IMR-90 (cell line): ENCODE results near the gene TTC7B. TPM values are rescaled to one million over a fixed set of nuclear protein-coding genes. Genes with fewer than 3 reads are reported as not detected.

Source experiments
- ATAC-seq: fragments of 200-7000 bp; cut with Tn5 transposase; 2 replicates; pipeline ENCODE4 v1.9.1; 2020; ENCODE audit warnings: low read depth, mild to moderate bottlenecking, moderate library complexity
- BruUV-seq: library from RNA; stranded (reverse); fragments of 400-500 nt; replicated peaks from 2 replicates; lab custom pipeline; 2021; lab: Mats Ljungman, UMichigan
- CTCF ChIA-PET: fragments of 300-600 bp; formaldehyde crosslinking; extraction: SDS; loops from one replicate; lab custom pipeline; 2021; ENCODE audit warnings: antibody characterized with exemption; lab: Yijun Ruan, JAX
- POLR2A ChIA-PET: fragments of 300-600 bp; sonication (Branson Sonifier 250); formaldehyde crosslinking; loops from one replicate; lab custom pipeline; 2022; ENCODE audit warnings: antibody characterized with exemption; ENCODE audit not compliant: unreplicated experiment; lab: Charles Lee
- DNase-seq: peaks from one replicate; pipeline ENCODE4 v3.0.0; 2013
- H2AFZ ChIP-seq: replicated peaks from 2 replicates; pipeline ENCODE3; 2013; ENCODE audit warnings: low read length, mild to moderate bottlenecking; ENCODE audit not compliant: poor library complexity
- H2AK5ac ChIP-seq: 2 replicates; pipeline ENCODE4 v1.6.1; 2013; ENCODE audit warnings: low read depth, low read length, inconsistent platforms
- H2AK9ac ChIP-seq: replicated peaks from 2 replicates; pipeline ENCODE3; 2013; ENCODE audit warnings: mild to moderate bottlenecking, low read depth, low read length, moderate library complexity; ENCODE audit not compliant: poor library complexity
- H2BK120ac ChIP-seq: 2 replicates; pipeline ENCODE4 v1.6.1; 2013; ENCODE audit warnings: low read depth, low read length, inconsistent platforms
- H2BK15ac ChIP-seq: 3 replicates; pipeline ENCODE4 v1.6.1; 2013; ENCODE audit warnings: low read depth, low read length, inconsistent platforms
- H2BK20ac ChIP-seq: 2 replicates; pipeline ENCODE4 v1.6.1; 2013; ENCODE audit warnings: low read depth, mild to moderate bottlenecking, inconsistent platforms, low read length, moderate library complexity
- H2BK5ac ChIP-seq: 2 replicates; pipeline ENCODE4 v1.6.1; 2013; ENCODE audit warnings: mild to moderate bottlenecking, low read depth, low read length, inconsistent platforms; ENCODE audit not compliant: poor library complexity, severe bottlenecking
- H3K14ac ChIP-seq: replicated peaks from 2 replicates; pipeline ENCODE4 v1.6.1; 2013; ENCODE audit warnings: low read depth, low read length, inconsistent platforms
- H3K18ac ChIP-seq: 2 replicates; pipeline ENCODE4 v1.6.1; 2013; ENCODE audit warnings: low read depth, low read length, control low read depth
- H3K23ac ChIP-seq: 2 replicates; pipeline ENCODE4 v1.6.1; 2013; ENCODE audit warnings: low read depth, low read length, inconsistent platforms
- H3K27ac ChIP-seq: 2 replicates; pipeline ENCODE4 v1.5.1; 2013; ENCODE audit warnings: mild to moderate bottlenecking, control low read depth, low read length; ENCODE audit not compliant: insufficient read depth
- H3K27me3 ChIP-seq: 2 replicates; pipeline ENCODE4 v1.6.1; 2013; ENCODE audit warnings: low read length; ENCODE audit not compliant: control insufficient read depth, insufficient read depth
- H3K36me3 ChIP-seq: 2 replicates; pipeline ENCODE4 v1.6.1; 2013; ENCODE audit warnings: low read length, mixed read lengths; ENCODE audit not compliant: control insufficient read depth, insufficient read depth
- H3K4ac ChIP-seq: 2 replicates; pipeline ENCODE4 v1.6.1; 2013; ENCODE audit warnings: low read depth, low read length, inconsistent platforms
- H3K4me1 ChIP-seq: 2 replicates; pipeline ENCODE4 v1.6.1; 2013; ENCODE audit warnings: low read length, mixed read lengths; ENCODE audit not compliant: control insufficient read depth, insufficient read depth
- H3K4me2 ChIP-seq: 2 replicates; pipeline ENCODE4 v1.6.1; 2013; ENCODE audit warnings: low read depth, mild to moderate bottlenecking, control low read depth, low read length, moderate library complexity
- H3K4me3 ChIP-seq: 2 replicates; pipeline ENCODE4 v1.5.1; 2013; ENCODE audit warnings: low read depth, mild to moderate bottlenecking, control low read depth, low read length, moderate library complexity; ENCODE audit not compliant: insufficient read depth
- H3K56ac ChIP-seq: 2 replicates; pipeline ENCODE4 v1.6.1; 2013; ENCODE audit warnings: low read length, inconsistent platforms; ENCODE audit not compliant: insufficient read depth; ENCODE audit errors: extremely low read depth
- H3K79me1 ChIP-seq, 2 experiments: 2 replicates each; pipeline ENCODE4 v1.6.1; 2013; ENCODE audit warnings: low read length in 2 of 2, inconsistent platforms in 1 of 2, low read depth in 1 of 2
- H3K9ac ChIP-seq: 2 replicates; pipeline ENCODE4 v1.6.1; 2013; ENCODE audit warnings: low read depth, low read length, control low read depth
- H3K9me1 ChIP-seq: 2 replicates; pipeline ENCODE4 v1.6.1; 2013; ENCODE audit warnings: low read length, inconsistent platforms; ENCODE audit not compliant: insufficient read depth
- H3K9me3 ChIP-seq: 2 replicates; pipeline ENCODE4 v1.6.1; 2013; ENCODE audit warnings: low read length; ENCODE audit not compliant: control insufficient read depth, insufficient read depth
- H4K20me1 ChIP-seq: 2 replicates; pipeline ENCODE4 v1.6.1; 2013; ENCODE audit warnings: low read length, inconsistent platforms; ENCODE audit not compliant: insufficient read depth
- H4K5ac ChIP-seq: 2 replicates; pipeline ENCODE4 v1.6.1; 2013; ENCODE audit warnings: mild to moderate bottlenecking, low read depth, low read length, control low read depth
- H4K8ac ChIP-seq, 2 experiments: 2 replicates each; pipeline ENCODE4 v1.6.1; 2013; ENCODE audit warnings: low read depth in 2 of 2, low read length in 2 of 2, control low read depth in 1 of 2, inconsistent platforms in 1 of 2
- H4K91ac ChIP-seq: 2 replicates; pipeline ENCODE4 v1.6.1; 2013; ENCODE audit warnings: low read depth, low read length, inconsistent platforms; ENCODE audit not compliant: insufficient read depth
- FOS ChIP-seq: fragments of 150-350 bp; IDR thresholded peaks from 2 replicates; pipeline ENCODE4 v1.6.1; 2016; ENCODE audit warnings: low read depth, low read length
- NFE2L2 ChIP-seq: fragments of 150-350 bp; IDR thresholded peaks from 2 replicates; pipeline ENCODE4 v1.6.1; 2016; ENCODE audit warnings: low read depth, mild to moderate bottlenecking, low read length
- POLR2A ChIP-seq: IDR thresholded peaks from 2 replicates; pipeline ENCODE4 v1.6.1; 2012; ENCODE audit warnings: mild to moderate bottlenecking, low read depth, low read length
- RAD21 ChIP-seq: IDR thresholded peaks from 2 replicates; pipeline ENCODE4 v1.6.1; 2012; ENCODE audit warnings: low read length, improper control_type of control experiment
- RCOR1 ChIP-seq: IDR thresholded peaks from 2 replicates; pipeline ENCODE4 v1.6.1; 2012; ENCODE audit warnings: mild to moderate bottlenecking, low read length, improper control_type of control experiment; ENCODE audit not compliant: insufficient replicate concordance
- SMC3 ChIP-seq: fragments of 150-350 bp; IDR thresholded peaks from 2 replicates; pipeline ENCODE4 v1.6.1; 2016; ENCODE audit warnings: low read depth, mild to moderate bottlenecking, antibody characterized with exemption, low read length, moderate library complexity
- WGBS, 2 experiments: methylation state at CpG; one replicate each; pipeline versions ENCODE4 v1.1.5 to v1.1.7; 2013; ENCODE audit warnings: missing lambda C conversion rate in 2 of 2; ENCODE audit not compliant: insufficient read length in 1 of 2; ENCODE audit errors: extremely low coverage in 2 of 2; 5-methylcytosine and 5-hydroxymethylcytosine counted together
- dilution Hi-C: fragments of 300-500 bp; cut with HindIII; formaldehyde crosslinking; loops from one replicate; pipeline ENCODE4 v1.14.3; 2018; ENCODE audit warnings: low sequenced_read_pairs; ENCODE audit not compliant: unreplicated experiment
- in situ Hi-C: fragments of 300-500 bp; cut with MboI; formaldehyde crosslinking; loops from 3 replicates; pipeline ENCODE4 v1.14.3; 2019; ENCODE audit warnings: low sequenced_read_pairs, inconsistent platforms, mixed read lengths
- intact Hi-C: fragments of 100-400 bp; cut with micrococcal nuclease; formaldehyde crosslinking; loops from 2 replicates; pipeline ENCODE4 v1.10.0; 2022
- polyA plus RNA-seq, 3 experiments: library from polyadenylated mRNA; depleted of rRNA; stranded (reverse); fragments of >200 nt; gene quantifications; 2 replicates each; pipeline ENCODE4 v1.2.3, GENCODE V29; 2012; ENCODE audit warnings: low replicate concordance in 1 of 3
- total RNA-seq: library from RNA; depleted of rRNA; stranded (reverse); fragments of >200 nt; gene quantifications from 2 replicates; pipeline ENCODE4 v1.2.3, GENCODE V29; 2012
- TF ChIP-seq, protein P1 (sequence below): conservative IDR thresholded peaks from 2 replicates; pipeline ENCODE4 v1.5.1; 2012; ENCODE audit warnings: mild to moderate bottlenecking, low read depth, low read length, improper control_type of control experiment
- TF ChIP-seq, protein P2 (sequence below): fragments of 150-350 bp; IDR thresholded peaks from 2 replicates; pipeline ENCODE4 v1.6.1; 2016; ENCODE audit warnings: low read depth, mild to moderate bottlenecking, low read length, moderate library complexity, borderline replicate concordance

Gene TTC7B
- total and polyA plus RNA-seq, 2 of the 4 experiments (the other 2 are of a cell fraction) = 18.1 to 35.3 TPM

- Histone ChIP-seq H3K14ac (no peak overlapping the region), H4K20me1 (no peaks in the 10 kb centered on the region), H3K23ac (no peak overlapping the region), H2AFZ (no peak overlapping the region), H3K9ac (no peak overlapping the region), H2BK5ac (no peak overlapping the region), H2BK20ac (no peak overlapping the region), H4K91ac (no peak overlapping the region), H3K9me1 (peaks cover 8% of the 10 kb centered on the region; the same call in 1 of the 2 replicates), H3K9me3 (no peaks in the 10 kb centered on the region), H3K4ac (no peak overlapping the region), H3K4me1 (peaks cover 9% of the 10 kb centered on the region), H4K5ac (no peak overlapping the region), H3K56ac (no peak overlapping the region), H2AK5ac (no peak overlapping the region), H2BK15ac (no peak overlapping the region), H3K79me1 (no peaks in the 10 kb centered on the region), H3K18ac (no peak overlapping the region), H3K27ac (no peak overlapping the region), H4K8ac (no peak overlapping the region), H2BK120ac (no peak overlapping the region), H3K4me2 (no peak overlapping the region), H2AK9ac (no peak overlapping the region), H3K27me3 (peaks cover 4% of the 10 kb centered on the region; the same call in 1 of the 2 replicates), H3K36me3 (no peaks in the 10 kb centered on the region), H3K4me3 (no peak overlapping the region)
- in situ Hi-C loops = no loop called here
- TF ChIP-seq RAD21 (no peak), NFE2L2 (no peak), SMC3 (no peak), FOS (no peak), RCOR1 (no peak), POLR2A (no peak)
- TF ChIP-seq, protein P1, sequence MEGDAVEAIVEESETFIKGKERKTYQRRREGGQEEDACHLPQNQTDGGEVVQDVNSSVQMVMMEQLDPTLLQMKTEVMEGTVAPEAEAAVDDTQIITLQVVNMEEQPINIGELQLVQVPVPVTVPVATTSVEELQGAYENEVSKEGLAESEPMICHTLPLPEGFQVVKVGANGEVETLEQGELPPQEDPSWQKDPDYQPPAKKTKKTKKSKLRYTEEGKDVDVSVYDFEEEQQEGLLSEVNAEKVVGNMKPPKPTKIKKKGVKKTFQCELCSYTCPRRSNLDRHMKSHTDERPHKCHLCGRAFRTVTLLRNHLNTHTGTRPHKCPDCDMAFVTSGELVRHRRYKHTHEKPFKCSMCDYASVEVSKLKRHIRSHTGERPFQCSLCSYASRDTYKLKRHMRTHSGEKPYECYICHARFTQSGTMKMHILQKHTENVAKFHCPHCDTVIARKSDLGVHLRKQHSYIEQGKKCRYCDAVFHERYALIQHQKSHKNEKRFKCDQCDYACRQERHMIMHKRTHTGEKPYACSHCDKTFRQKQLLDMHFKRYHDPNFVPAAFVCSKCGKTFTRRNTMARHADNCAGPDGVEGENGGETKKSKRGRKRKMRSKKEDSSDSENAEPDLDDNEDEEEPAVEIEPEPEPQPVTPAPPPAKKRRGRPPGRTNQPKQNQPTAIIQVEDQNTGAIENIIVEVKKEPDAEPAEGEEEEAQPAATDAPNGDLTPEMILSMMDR = no peak
- TF ChIP-seq, protein P2, sequence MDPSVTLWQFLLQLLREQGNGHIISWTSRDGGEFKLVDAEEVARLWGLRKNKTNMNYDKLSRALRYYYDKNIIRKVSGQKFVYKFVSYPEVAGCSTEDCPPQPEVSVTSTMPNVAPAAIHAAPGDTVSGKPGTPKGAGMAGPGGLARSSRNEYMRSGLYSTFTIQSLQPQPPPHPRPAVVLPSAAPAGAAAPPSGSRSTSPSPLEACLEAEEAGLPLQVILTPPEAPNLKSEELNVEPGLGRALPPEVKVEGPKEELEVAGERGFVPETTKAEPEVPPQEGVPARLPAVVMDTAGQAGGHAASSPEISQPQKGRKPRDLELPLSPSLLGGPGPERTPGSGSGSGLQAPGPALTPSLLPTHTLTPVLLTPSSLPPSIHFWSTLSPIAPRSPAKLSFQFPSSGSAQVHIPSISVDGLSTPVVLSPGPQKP = no peak
- no TSS peak for BruUV-seq
- intact Hi-C loops = no loop called here
- CTCF ChIA-PET = no interaction called here
- POLR2A ChIA-PET = no interaction called here
- no CpG with 5 or more reads among the region's 10 CpGs for WGBS, 2 experiments
- DNase-seq = no peak
- dilution Hi-C loops = no loop called here
- ATAC-seq = no peak
Measured at GRCh38 chr14:90831821-90832220, 15.6 kb upstream of the TTC7B start.
